Subcutaneous preadipocyte (primary cell): ENCODE results near the gene PSEN1. TPM values are rescaled to one million over a fixed set of nuclear protein-coding genes. Genes with fewer than 3 reads are reported as not detected.

Experiments
- small RNA-seq: library from RNA; depleted of rRNA; stranded (forward); fragments of <200 nt; gene quantifications from one replicate; pipeline ENCODE3, GENCODE V24; 2012
- total RNA-seq: library from RNA; depleted of rRNA; stranded (reverse); fragments of >200 nt; gene quantifications from 2 replicates; pipeline ENCODE4 v1.2.3, GENCODE V29; 2012

The PSEN1 gene
- 25.7 and 29.1 TPM in 2 replicates for total RNA-seq

DNA sequence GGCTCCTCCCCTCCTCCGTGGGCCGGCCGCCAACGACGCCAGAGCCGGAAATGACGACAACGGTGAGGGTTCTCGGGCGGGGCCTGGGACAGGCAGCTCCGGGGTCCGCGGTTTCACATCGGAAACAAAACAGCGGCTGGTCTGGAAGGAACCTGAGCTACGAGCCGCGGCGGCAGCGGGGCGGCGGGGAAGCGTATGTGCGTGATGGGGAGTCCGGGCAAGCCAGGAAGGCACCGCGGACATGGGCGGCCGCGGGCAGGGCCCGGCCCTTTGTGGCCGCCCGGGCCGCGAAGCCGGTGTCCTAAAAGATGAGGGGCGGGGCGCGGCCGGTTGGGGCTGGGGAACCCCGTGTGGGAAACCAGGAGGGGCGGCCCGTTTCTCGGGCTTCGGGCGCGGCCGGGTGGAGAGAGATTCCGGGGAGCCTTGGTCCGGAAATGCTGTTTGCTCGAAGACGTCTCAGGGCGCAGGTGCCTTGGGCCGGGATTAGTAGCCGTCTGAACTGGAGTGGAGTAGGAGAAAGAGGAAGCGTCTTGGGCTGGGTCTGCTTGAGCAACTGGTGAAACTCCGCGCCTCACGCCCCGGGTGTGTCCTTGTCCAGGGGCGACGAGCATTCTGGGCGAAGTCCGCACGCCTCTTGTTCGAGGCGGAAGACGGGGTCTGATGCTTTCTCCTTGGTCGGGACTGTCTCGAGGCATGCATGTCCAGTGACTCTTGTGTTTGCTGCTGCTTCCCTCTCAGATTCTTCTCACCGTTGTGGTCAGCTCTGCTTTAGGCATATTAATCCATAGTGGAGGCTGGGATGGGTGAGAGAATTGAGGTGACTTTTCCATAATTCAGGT, at the start of gene PSEN1:
TSS of gene PSEN1 (plus strand) at position 121 of the 839 bp plus-strand sequence. CDS start 11,513 bp downstream, outside the sequence.

DNA sequence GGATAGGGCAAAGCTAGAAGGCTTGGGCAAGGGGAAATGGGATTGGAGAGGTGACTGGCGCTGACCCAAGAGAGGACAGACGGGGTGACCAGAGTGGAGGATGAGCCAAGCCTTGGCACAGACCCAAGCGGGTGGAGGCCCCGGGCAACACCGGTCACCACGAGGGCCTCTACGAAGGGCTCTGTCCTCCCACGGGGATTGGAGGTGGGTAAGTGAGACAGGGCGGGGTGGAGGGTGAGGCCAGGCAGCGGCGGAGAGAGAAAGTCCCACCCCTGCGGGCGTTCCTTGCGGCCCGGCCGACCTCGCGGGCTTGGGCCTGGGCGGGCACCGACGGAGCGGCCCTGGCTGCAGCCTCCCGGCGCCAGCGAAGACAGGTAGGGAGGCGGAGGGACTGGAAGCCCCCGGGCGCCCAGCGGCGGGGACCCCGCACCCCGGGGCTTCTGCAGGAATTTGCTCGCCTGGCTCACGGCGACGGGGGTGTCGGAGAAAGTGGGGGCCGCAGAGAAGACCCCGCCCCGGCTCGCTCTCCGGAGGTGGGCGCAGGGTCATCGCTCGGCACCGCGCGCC, 101.0 kb downstream of the PSEN1 start, which contains the start of gene PAPLN:
TSS of gene PAPLN (plus strand) at position 288 of the 567 bp plus-strand sequence. CDS start 2,273 bp downstream, outside the sequence.

Small RNA genes within 50 kb of the gene (small RNA-seq; reads per million reads assigned to genes)
- gene AC004858.1: not detected
- gene RNU6-419P: not detected

Other genes with a start within 250 kb of the PSEN1 start
- gene DPF3, start 242.4 kb upstream of the PSEN1 start, total RNA-seq: 1.4 and 3.7 TPM in 2 replicates
- gene DCAF4, start 210.0 kb upstream of the PSEN1 start, total RNA-seq: 13.7 and 23.1 TPM in 2 replicates
- 14.7 and 18.4 TPM in 2 replicates for gene ZFYVE1, start 109.4 kb upstream of the PSEN1 start, total RNA-seq
- 28.7 and 35.2 TPM in 2 replicates for gene RBM25, start 78.0 kb upstream of the PSEN1 start, total RNA-seq
- 4.8 and 8.0 TPM in 2 replicates for gene PAPLN, start 101.0 kb downstream of the PSEN1 start, total RNA-seq